ENCODE data around the gene CREBBP.

Gene CREBBP

DNA sequence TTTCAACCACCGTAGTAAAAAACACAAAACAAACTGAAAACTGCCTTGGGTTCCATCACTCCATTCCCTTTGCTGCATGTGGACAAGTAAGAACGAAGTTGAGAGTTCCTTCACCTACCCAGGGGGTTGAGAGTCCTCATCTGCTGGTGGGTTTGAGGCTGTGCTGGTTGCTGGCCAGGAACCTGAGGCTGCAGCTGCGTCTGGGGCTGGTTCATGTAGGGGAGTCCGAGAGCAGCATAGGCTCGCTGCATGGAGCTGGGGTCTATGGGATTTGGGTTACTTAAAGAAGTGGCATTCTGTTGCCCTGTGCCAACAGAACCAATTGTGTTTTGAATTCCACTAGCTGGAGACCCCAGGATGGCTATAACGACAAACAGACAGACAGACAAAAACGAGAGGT, 97.9 kb downstream of the CREBBP start:
- ChIA-PET CTCF (no interaction called here), POLR2A (no interaction called here)
- TF ChIP-seq SP1 (IDR thresholded peaks at IDR 0.05) (no peak), ZNF384 (IDR thresholded peaks at IDR 0.05) (no peak), HDGF (IDR thresholded peaks at IDR 0.05; ENCODE audit: borderline replicate concordance) (no peak), BHLHE40 (IDR thresholded peaks at IDR 0.05; ENCODE audit: borderline replicate concordance) (no peak), CTBP1 (IDR thresholded peaks at IDR 0.05; ENCODE audit: borderline replicate concordance) (no peak), ARNT (IDR thresholded peaks at IDR 0.05) (no peak), ELF4 (IDR thresholded peaks at IDR 0.05) (no peak), NFRKB (IDR thresholded peaks at IDR 0.05) (no peak), TARDBP (IDR thresholded peaks at IDR 0.05) (no peak), SUZ12 (IDR thresholded peaks at IDR 0.05) (no peak), L3MBTL2 (conservative IDR thresholded peaks at IDR 0.05) (no peak), FOXK2 (IDR thresholded peaks at IDR 0.05) (no peak), FOXA1 (IDR thresholded peaks at IDR 0.05) (no peak), LEF1 (IDR thresholded peaks at IDR 0.05; ENCODE audit: borderline replicate concordance) (no peak), FOXM1 (IDR thresholded peaks at IDR 0.05; ENCODE audit: borderline replicate concordance) (no peak)
- TF ChIP-seq, protein P1, sequence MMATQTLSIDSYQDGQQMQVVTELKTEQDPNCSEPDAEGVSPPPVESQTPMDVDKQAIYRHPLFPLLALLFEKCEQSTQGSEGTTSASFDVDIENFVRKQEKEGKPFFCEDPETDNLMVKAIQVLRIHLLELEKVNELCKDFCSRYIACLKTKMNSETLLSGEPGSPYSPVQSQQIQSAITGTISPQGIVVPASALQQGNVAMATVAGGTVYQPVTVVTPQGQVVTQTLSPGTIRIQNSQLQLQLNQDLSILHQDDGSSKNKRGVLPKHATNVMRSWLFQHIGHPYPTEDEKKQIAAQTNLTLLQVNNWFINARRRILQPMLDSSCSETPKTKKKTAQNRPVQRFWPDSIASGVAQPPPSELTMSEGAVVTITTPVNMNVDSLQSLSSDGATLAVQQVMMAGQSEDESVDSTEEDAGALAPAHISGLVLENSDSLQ (IDR thresholded peaks at IDR 0.05): no peak
- DNase-seq (ENCODE audit: extremely low spot score): no peak

DNA sequence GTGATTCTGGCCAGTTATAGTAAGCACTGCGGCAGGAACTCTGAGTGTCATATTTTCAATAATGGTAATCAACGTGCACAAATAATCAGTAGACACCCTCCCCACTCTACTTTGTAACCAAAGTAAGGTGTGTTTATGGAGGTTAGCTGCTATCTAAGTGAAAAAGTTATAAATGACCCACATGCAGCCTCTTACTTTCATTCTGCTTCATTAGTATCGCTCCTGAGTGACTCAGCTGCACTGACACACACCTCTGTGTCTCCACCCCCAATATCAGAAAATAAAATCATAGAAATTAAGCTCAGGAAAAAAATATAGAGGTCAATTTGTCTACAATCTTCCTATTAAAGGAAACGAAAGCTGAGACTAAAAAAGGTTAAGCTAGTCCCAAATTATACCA, 99.1 kb downstream of the CREBBP start:
- DNase-seq (ENCODE audit: extremely low spot score): no peak
- POLR2A ChIA-PET: no interaction called here
- TF ChIP-seq, protein P1 (IDR thresholded peaks at IDR 0.05): no peak
- TF ChIP-seq FOXM1 (IDR thresholded peaks at IDR 0.05; ENCODE audit: borderline replicate concordance): no peak
- no peak for TF ChIP-seq CTBP1 (IDR thresholded peaks at IDR 0.05; ENCODE audit: borderline replicate concordance)
- TF ChIP-seq ELF4 (IDR thresholded peaks at IDR 0.05): no peak
- TF ChIP-seq BHLHE40 (IDR thresholded peaks at IDR 0.05; ENCODE audit: borderline replicate concordance): no peak
- no peak for TF ChIP-seq ARNT (IDR thresholded peaks at IDR 0.05)
- no peak for TF ChIP-seq HDGF (IDR thresholded peaks at IDR 0.05; ENCODE audit: borderline replicate concordance)
- no peak for TF ChIP-seq TARDBP (IDR thresholded peaks at IDR 0.05)
- TF ChIP-seq NFRKB (IDR thresholded peaks at IDR 0.05): no peak
- TF ChIP-seq FOXA1 (IDR thresholded peaks at IDR 0.05): no peak
- no peak for TF ChIP-seq SP1 (IDR thresholded peaks at IDR 0.05)
- TF ChIP-seq SUZ12 (IDR thresholded peaks at IDR 0.05): no peak
- no peak for TF ChIP-seq FOXK2 (IDR thresholded peaks at IDR 0.05)
- TF ChIP-seq ZNF384 (IDR thresholded peaks at IDR 0.05): no peak
- no peak for TF ChIP-seq L3MBTL2 (conservative IDR thresholded peaks at IDR 0.05)
- CTCF ChIA-PET: no interaction called here

DNA sequence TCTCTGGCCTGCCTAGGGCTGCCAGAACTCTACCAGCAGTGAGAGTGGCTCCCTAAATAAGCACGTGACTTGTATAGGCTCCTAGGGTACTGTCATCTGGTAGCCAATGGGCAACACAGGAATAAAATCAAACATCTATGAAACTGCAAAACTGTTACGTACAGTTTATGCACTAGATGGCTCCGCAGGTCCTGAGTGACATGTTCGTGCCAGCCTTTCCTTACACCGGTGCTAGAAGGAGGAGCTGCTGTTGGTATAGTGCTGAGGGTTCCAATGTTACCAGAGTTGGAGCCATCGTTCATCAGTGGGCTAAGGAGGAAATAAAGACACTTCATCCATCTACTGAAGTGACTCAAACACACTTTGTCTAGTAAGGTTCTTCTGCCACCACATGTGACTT, 99.9 kb downstream of the CREBBP start:
- POLR2A ChIA-PET: no interaction called here
- TF ChIP-seq NFRKB (IDR thresholded peaks at IDR 0.05) (no peak), FOXM1 (IDR thresholded peaks at IDR 0.05; ENCODE audit: borderline replicate concordance) (no peak), CTBP1 (IDR thresholded peaks at IDR 0.05; ENCODE audit: borderline replicate concordance) (no peak), SP1 (IDR thresholded peaks at IDR 0.05) (no peak), SUZ12 (IDR thresholded peaks at IDR 0.05) (no peak), FOXA1 (IDR thresholded peaks at IDR 0.05) (no peak), LEF1 (IDR thresholded peaks at IDR 0.05; ENCODE audit: borderline replicate concordance) (no peak), ZNF384 (IDR thresholded peaks at IDR 0.05) (no peak), ARNT (IDR thresholded peaks at IDR 0.05) (no peak), HDGF (IDR thresholded peaks at IDR 0.05; ENCODE audit: borderline replicate concordance) (no peak), FOXK2 (IDR thresholded peaks at IDR 0.05) (no peak), L3MBTL2 (conservative IDR thresholded peaks at IDR 0.05) (no peak), TARDBP (IDR thresholded peaks at IDR 0.05) (no peak), BHLHE40 (IDR thresholded peaks at IDR 0.05; ENCODE audit: borderline replicate concordance) (no peak), ELF4 (IDR thresholded peaks at IDR 0.05) (no peak)
- TF ChIP-seq, protein P1 (IDR thresholded peaks at IDR 0.05): no peak
- peak; percentile 24 for DNase-seq (ENCODE audit: extremely low spot score)
- CTCF ChIA-PET: no interaction called here

DNA sequence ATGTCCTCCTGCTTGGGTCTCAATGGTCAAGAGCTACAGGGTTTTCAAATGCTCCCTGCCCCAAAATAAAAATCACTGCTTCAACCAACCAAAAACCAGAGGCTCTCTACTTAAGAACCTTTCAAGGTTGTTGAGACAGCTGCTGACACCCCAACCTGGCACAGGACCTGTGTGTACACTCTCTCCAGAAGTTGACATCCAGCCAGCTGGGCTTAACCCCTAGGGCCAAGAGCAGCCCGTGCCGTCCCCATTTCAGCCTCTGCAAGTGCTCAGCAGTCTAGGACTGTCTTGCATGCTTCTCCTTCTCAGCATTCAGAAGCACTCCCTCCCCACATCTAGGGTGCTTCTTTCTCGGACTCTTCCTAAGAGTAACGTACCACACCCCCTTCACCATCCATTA, 104.2 kb downstream of the CREBBP start:
- POLR2A ChIA-PET: no interaction called here
- CTCF ChIA-PET: no interaction called here
- DNase-seq (ENCODE audit: extremely low spot score): no peak
- TF ChIP-seq BHLHE40 (IDR thresholded peaks at IDR 0.05; ENCODE audit: borderline replicate concordance) (no peak), NFRKB (IDR thresholded peaks at IDR 0.05) (no peak), CTBP1 (IDR thresholded peaks at IDR 0.05; ENCODE audit: borderline replicate concordance) (no peak), LEF1 (IDR thresholded peaks at IDR 0.05; ENCODE audit: borderline replicate concordance) (no peak), FOXK2 (IDR thresholded peaks at IDR 0.05) (no peak), ARNT (IDR thresholded peaks at IDR 0.05) (no peak), TARDBP (IDR thresholded peaks at IDR 0.05) (no peak), SP1 (IDR thresholded peaks at IDR 0.05) (no peak), FOXA1 (IDR thresholded peaks at IDR 0.05) (no peak), HDGF (IDR thresholded peaks at IDR 0.05; ENCODE audit: borderline replicate concordance) (no peak), L3MBTL2 (conservative IDR thresholded peaks at IDR 0.05) (no peak), ELF4 (IDR thresholded peaks at IDR 0.05) (no peak), SUZ12 (IDR thresholded peaks at IDR 0.05) (no peak), ZNF384 (IDR thresholded peaks at IDR 0.05) (no peak), FOXM1 (IDR thresholded peaks at IDR 0.05; ENCODE audit: borderline replicate concordance) (no peak)
- TF ChIP-seq, protein P1 (IDR thresholded peaks at IDR 0.05): no peak

DNA sequence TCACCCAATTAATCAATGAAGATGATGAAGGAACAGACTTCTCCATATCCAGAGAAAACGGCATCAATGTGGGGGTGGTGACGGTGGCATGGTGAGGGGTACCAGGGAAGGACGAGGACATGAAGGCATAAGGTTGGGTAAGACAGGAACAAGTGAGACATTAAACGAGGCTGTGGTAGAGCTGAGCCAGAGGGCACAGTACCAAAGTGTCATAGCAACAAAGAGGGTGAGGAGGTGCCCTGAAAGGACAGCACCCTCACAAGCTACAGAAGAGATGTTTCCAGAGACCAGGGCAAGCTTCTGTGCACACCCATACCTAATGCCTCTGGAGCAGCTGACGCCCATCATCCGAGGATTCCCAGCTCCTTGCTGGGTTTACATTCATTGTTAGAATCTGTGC, 105.7 kb downstream of the CREBBP start:
- CTCF ChIA-PET: no interaction called here
- no peak for DNase-seq (ENCODE audit: extremely low spot score)
- TF ChIP-seq NFRKB (IDR thresholded peaks at IDR 0.05) (no peak), ZNF384 (IDR thresholded peaks at IDR 0.05) (no peak), HDGF (IDR thresholded peaks at IDR 0.05; ENCODE audit: borderline replicate concordance) (no peak), ARNT (IDR thresholded peaks at IDR 0.05) (no peak), L3MBTL2 (conservative IDR thresholded peaks at IDR 0.05) (no peak), SUZ12 (IDR thresholded peaks at IDR 0.05) (no peak), BHLHE40 (IDR thresholded peaks at IDR 0.05; ENCODE audit: borderline replicate concordance) (no peak), FOXK2 (IDR thresholded peaks at IDR 0.05) (no peak), FOXM1 (IDR thresholded peaks at IDR 0.05; ENCODE audit: borderline replicate concordance) (no peak), CTBP1 (IDR thresholded peaks at IDR 0.05; ENCODE audit: borderline replicate concordance) (no peak)
- TF ChIP-seq, protein P1 (IDR thresholded peaks at IDR 0.05): no peak
- POLR2A ChIA-PET: no interaction called here
